Rectal smooth muscle tissue (tissue), 1 donor: ENCODE data around the gene SMC1A.
"Not testable (repeated sequence)": the region's sequence is repeated elsewhere in the genome, so short reads cannot be mapped to it uniquely, and the experiment has no call there.

Source experiments
- H3K27ac ChIP-seq: one replicate; pipeline ENCODE4 v1.7.0; 2013; ENCODE audit warnings: low read depth, low read length, inconsistent platforms
- H3K27me3 ChIP-seq: one replicate; pipeline ENCODE4 v1.7.0; 2013; ENCODE audit warnings: low read length; ENCODE audit not compliant: control insufficient read depth, insufficient read depth
- H3K36me3 ChIP-seq: one replicate; pipeline ENCODE4 v1.7.0; 2013; ENCODE audit warnings: low read length; ENCODE audit not compliant: control insufficient read depth, insufficient read depth
- H3K4me1 ChIP-seq: one replicate; pipeline ENCODE4 v1.7.0; 2013; ENCODE audit warnings: low read length; ENCODE audit not compliant: control insufficient read depth, insufficient read depth
- H3K4me3 ChIP-seq: one replicate; pipeline ENCODE4 v1.7.0; 2013; ENCODE audit warnings: low read length
- H3K9ac ChIP-seq: one replicate; pipeline ENCODE4 v1.7.0; 2013; ENCODE audit warnings: low read length

Gene SMC1A

DNA sequence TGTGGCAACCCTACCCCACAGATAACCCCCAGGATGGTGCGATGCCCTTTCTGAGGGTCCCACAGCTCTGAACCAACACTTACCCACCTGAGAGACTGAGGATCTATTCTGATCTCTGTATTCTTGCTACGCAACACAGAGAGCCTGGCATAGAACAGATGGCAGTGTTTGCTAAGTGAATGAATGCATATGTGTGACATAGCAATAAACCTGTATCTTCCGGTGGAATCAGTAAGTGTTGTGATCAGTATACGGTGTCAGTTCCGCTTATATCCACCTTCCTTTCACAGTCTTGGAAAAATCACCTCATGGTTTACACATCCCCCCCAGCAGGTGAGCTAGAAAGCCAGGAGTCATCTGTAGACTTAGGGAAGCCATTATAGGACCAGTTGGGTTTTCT lies 17.6 kb upstream of the SMC1A start:
- Histone ChIP-seq H3K9ac (no peak overlapping the region), H3K4me1 (no peaks in the 10 kb centered on the region), H3K27me3 (no peaks in the 10 kb centered on the region), H3K27ac (no peak overlapping the region), H3K4me3 (peak overlapping the region; percentile 61), H3K36me3 (no peaks in the 10 kb centered on the region)

DNA sequence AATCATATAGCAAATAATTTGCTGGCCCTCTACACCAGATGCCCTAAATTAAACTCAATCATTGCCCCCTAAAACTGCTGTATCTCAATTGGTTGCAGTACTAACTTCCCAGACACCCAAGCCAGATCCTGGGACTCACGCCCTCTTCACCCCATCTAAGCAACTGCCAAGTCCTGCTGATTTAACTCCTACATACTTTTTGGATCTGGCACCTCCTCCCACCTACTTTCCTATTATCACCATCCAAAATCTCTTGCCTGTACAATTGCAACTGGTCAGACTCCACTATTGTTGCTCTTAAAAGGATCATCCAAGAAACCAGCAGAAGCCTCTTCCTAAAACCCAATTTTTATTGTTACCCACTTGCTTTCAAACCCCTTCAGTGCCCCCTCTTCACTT lies 16.4 kb upstream of the SMC1A start:
- no peaks in the 10 kb centered on the region for H3K27me3 ChIP-seq
- no peak overlapping the region for H3K4me3 ChIP-seq
- no peak overlapping the region for H3K9ac ChIP-seq
- H3K36me3 ChIP-seq, result no peaks in the 10 kb centered on the region
- no peak overlapping the region for H3K27ac ChIP-seq
- peaks cover under 1% of the 10 kb centered on the region for H3K4me1 ChIP-seq

DNA sequence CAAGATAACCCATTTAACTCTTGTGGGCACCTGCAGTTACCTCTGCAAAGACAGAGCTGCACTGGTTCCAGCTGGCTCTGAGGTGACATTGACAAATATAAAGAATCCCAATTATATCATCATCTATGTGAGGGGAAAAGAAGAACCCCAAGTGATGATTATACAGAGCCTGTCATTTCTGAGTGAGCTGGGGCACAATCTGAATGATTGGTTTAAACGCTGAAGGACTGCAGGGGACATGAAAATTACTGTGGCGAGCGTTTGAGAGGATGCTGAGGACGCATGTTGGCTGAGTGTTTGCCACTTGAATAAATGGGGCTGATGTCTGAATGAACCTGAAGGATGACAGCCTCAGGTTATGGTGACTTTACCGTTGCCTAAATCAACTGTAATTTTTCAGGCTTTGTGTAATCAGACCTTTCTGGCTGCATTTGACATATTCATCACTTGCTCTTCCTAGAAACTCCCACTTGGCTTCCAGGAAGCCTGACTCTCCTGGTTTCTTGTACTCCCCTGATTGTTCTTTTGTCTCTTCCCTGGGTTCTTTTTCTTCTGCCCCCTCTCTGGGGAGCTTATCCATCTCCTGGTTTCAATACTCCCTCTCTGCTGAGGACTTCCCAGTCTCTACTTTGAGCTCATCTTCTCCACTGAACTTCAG lies 15.8 kb upstream of the SMC1A start:
- Histone ChIP-seq H3K36me3 (no peaks in the 10 kb centered on the region), H3K4me1 (peaks cover 5% of the 10 kb centered on the region), H3K9ac (no peak overlapping the region), H3K27ac (no peak overlapping the region), H3K27me3 (no peaks in the 10 kb centered on the region), H3K4me3 (no peak overlapping the region)

DNA sequence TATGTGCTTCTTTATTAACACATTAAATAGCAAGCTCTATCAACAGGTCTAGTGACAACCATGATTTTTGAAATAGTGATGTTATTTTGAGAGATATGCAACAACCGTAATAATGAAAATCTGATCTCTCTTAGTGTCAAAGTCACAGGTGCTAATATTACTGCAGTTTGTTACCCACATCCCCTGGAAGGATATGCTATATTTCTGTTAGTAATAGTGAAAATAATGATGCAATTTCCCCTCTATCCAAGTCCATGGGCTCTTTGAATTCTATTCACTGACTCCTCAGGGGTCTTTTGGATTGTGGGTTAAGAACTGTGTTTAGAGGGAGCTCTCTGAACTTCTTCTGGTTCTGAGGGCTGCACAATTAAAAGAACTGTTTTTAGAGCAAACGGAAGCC lies 14.8 kb upstream of the SMC1A start:
- H3K9ac ChIP-seq, result no peak overlapping the region
- H3K4me1 ChIP-seq, result peaks cover 5% of the 10 kb centered on the region
- no peak overlapping the region for H3K27ac ChIP-seq
- no peaks in the 10 kb centered on the region for H3K27me3 ChIP-seq
- no peaks in the 10 kb centered on the region for H3K36me3 ChIP-seq
- no peak overlapping the region for H3K4me3 ChIP-seq

DNA sequence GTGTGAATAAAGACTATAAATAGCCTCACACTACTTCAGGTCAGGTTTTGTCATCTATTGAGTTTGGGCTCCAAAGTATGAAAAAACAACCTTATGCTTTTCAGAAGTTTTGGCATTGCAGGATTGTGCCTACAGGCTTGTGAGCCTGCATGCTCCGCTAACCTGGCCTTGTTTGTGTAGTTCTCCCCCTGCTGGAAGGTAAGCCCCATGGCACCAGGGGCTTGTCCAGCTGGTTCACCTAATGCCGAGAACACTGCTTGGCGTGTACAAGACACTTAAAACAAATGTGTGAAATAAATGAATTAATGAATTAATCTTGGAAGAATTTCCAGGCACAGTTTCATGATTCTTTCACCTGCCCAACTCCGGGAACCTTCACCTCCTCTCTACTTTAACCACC lies 13.5 kb upstream of the SMC1A start:
- Histone ChIP-seq H3K36me3 (no peaks in the 10 kb centered on the region), H3K9ac (no peak overlapping the region), H3K27ac (no peak overlapping the region), H3K27me3 (no peaks in the 10 kb centered on the region), H3K4me3 (no peak overlapping the region), H3K4me1 (peaks cover 5% of the 10 kb centered on the region)

DNA sequence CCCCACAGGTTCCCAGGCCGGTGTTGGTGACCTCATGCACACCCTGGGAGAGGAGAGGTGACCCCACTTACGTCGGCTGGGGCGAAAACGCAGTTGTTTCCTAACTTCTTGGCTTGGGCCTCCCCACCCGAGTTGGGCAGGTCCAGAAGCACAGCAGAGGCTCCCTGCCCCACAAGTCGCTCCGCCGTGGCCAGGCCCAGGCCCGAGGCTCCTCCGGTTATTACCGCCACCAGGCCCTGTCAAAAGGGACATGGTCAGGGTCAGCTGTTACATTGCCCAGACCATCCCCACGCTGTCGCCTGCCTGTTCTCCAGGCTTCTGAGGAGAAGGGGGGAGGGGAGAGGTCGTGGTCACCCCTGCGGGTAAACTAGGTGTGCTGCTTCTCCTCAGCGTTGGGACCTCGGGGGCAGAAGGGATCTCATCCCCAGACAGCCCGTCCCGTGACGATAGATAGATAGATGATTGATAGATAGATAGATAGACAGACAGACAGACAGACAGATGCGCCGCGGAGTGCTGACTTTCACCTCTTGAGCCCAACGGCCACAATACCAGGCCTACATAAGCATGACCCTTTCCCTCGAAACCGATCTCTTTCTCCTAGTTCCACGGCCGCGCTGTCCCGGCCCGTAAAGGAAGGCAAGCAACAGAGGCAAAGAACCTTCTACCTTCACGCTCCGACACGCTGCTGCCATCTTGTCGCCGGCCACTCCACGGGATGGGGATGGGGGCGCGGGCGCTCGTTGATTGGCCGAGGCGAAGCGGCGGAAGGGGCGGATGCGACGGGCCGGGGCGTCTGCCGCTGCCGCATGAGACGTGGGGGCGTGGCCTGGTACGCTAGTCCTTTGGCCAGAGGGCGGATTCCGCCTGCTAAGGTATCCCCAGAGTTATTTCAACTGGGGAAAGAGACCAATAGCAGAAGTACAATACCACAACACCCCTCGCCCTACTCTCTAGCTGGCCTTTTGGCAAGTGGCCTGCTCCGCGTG lies 11.5 kb upstream of the SMC1A start, which contains the start of gene HSD17B10:
HSD17B10 (minus strand) TSS at position 720 of the 989 bp plus-strand sequence; CDS start at position 695, 25 bp downstream.
- no peaks in the 10 kb centered on the region for H3K27me3 ChIP-seq
- H3K36me3 ChIP-seq, result peaks cover 3% of the 10 kb centered on the region
- H3K4me1 ChIP-seq, result peaks cover 5% of the 10 kb centered on the region
- H3K27ac ChIP-seq, result peak within 1 kb of the TSS; percentile 66
- H3K9ac ChIP-seq, result peak within 1 kb of the TSS; percentile 78
- H3K4me3 ChIP-seq, result peak within 1 kb of the TSS; percentile 68

DNA sequence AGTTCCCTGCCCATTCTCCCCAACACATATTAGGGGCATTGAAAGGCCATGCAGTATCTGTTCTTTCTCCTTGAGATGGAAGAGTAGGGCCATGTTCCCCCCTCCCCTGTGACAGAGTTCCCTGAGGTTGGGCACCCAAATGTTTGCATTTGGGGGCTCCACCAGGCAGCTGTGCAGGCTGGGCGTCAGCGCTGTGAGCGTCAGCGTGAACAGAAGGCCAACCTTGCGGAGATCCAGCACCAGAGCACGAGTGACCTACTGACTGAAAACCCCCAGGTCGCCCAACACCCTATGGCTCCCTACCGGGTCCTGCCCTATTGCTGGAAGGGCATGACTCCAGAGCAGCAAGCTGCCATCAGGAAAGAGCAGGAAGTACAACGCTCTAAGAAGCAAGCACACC lies 7.8 kb upstream of the SMC1A start:
- H3K4me3 ChIP-seq, result no peak overlapping the region
- H3K27me3 ChIP-seq, result no peaks in the 10 kb centered on the region
- no peak overlapping the region for H3K9ac ChIP-seq
- no peak overlapping the region for H3K27ac ChIP-seq
- H3K4me1 ChIP-seq, result peaks cover 5% of the 10 kb centered on the region
- peaks cover 3% of the 10 kb centered on the region for H3K36me3 ChIP-seq

DNA sequence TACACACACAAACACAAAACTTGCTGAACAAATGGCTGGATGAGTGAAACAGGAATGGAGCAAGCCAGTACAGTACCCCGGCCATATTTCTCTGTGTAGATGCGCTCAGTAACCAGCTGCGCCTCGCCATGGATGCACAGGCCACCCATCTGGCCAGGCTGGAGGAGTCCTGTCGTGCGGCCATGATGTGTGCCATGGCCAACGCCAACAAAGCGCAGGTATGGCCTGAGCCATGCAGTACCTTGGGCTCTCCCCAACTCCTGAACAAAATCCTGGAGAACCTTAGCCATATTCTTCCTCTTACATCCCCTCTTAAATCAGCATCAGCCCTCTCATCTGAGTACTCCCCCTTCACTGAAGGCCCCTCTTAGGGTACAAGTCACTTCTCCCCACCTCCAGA lies 7.3 kb upstream of the SMC1A start:
- peaks cover 3% of the 10 kb centered on the region for H3K36me3 ChIP-seq
- H3K27ac ChIP-seq, result no peak overlapping the region
- no peak overlapping the region for H3K9ac ChIP-seq
- no peaks in the 10 kb centered on the region for H3K27me3 ChIP-seq
- no peak overlapping the region for H3K4me3 ChIP-seq
- peaks cover 5% of the 10 kb centered on the region for H3K4me1 ChIP-seq

DNA sequence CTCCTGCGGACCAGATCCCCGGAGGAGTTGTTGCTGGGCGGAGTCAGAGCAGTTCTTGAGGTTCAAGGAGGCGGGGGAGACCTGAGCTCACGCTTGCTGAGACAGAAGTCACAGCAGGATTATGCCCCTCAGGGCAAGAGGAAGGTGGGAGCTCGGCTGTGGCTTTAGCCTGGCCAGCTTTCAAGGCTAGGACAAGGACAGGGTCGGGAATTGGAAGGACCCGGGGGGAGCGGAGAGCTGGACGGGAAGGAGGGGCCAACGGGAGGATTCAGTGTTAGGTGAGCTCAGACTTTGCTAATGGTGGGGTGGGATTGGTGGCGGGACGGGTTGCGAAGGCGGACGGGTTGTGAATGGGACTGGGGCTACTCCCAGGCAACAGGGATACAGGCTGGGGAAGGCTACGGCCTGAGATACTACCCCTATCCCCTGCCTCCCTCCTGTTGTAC lies 430 bp upstream of the SMC1A start, which contains the start of gene RIBC1:
RIBC1 (plus strand) TSS at position 13 of the 446 bp plus-strand sequence. CDS start 3,404 bp downstream, outside the sequence.
- H3K4me1 ChIP-seq, result peaks cover 10% of the 10 kb centered on the region
- H3K4me3 ChIP-seq, result peak within 1 kb of the TSS; percentile 77
- no peaks in the 10 kb centered on the region for H3K27me3 ChIP-seq
- H3K36me3 ChIP-seq, result no peaks in the 10 kb centered on the region
- H3K9ac ChIP-seq, result peak within 1 kb of the TSS; percentile 50
- peak within 1 kb of the TSS; percentile 96 for H3K27ac ChIP-seq

DNA sequence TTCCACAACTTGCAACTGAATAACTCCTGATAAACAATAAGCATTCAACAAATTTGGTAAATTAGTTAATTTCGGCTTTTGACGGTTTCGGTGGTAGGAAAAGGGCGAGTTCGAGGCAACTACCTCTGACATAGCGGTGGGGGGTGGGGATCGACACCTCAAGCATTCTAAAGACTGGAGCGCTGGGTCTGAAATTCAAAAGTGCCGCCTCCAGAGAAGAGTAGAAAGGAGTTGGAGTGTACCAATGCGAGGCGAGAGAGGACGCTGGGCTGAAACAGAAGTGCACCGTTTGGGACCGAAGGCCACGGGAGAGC lies 725 bp downstream of the SMC1A start:
- H3K4me3 ChIP-seq, result peak overlapping the region; percentile 77
- H3K4me1 ChIP-seq, result peaks cover 10% of the 10 kb centered on the region
- peak overlapping the region; percentile 50 for H3K9ac ChIP-seq
- no peaks in the 10 kb centered on the region for H3K36me3 ChIP-seq
- no peaks in the 10 kb centered on the region for H3K27me3 ChIP-seq
- H3K27ac ChIP-seq, result peak overlapping the region; percentile 96

DNA sequence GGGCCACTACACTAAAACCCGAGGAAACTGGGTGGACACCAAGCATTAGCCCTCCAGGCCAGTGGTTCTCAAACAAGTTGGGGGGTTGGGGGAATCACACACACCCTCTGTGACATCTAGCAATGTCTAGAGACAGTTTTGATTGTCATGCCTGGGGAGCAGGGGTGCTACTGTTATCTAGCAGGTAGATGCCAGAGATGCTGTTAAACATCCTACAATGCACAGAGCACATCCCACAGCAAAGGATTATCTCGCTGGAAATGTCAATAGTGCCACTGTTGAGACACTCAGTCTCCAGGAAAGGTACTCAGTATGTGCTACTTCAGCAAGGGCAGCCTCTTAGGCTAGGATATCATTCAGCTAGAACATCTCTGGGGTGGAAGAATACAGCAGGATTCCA lies 1.3 kb downstream of the SMC1A start:
- H3K27ac ChIP-seq, result no peak overlapping the region
- no peak overlapping the region for H3K9ac ChIP-seq
- H3K4me1 ChIP-seq, result peaks cover 10% of the 10 kb centered on the region

DNA sequence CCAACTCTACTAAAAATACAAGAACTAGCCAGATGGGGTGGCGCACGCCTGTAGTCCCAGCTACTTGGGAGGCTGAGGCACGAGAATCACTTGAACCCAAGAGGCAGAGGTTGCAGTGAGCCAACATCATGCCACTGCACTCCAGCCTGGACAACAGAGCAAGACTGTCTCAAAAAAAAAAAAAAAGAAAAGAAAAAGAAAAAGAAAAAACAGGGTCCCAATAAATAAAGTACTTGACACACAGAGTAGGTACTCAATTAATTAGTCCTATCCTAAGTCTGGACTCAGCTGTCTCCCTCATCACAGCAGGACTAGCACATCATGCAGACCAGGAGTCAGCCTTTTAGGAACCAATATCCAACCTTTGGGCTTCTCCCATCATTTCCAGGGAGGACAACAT lies 2.1 kb downstream of the SMC1A start:
- not testable (repeated sequence) for H3K36me3 ChIP-seq, H3K27ac ChIP-seq, H3K27me3 ChIP-seq, H3K4me3 ChIP-seq, H3K4me1 ChIP-seq, H3K9ac ChIP-seq

More for the DNA sequence above, 1.3 kb downstream of the SMC1A start:
- Histone ChIP-seq H3K27me3 (no peaks in the 10 kb centered on the region), H3K4me3 (peak overlapping the region; percentile 77), H3K36me3 (no peaks in the 10 kb centered on the region)
